MM.1S (cell line): ENCODE measurements around the gene SLC4A3.

ENCODE experiments used
- DNase-seq: peaks from one replicate; pipeline ENCODE4 v3.0.0-alpha.2; 2015
- H2AFZ ChIP-seq: fragments of 300-600 bp; sonication (generic); 2 replicates; pipeline ENCODE4 v1.6.0; 2016; ENCODE audit warnings: antibody characterized with exemption, low read length
- H3F3A ChIP-seq: fragments of 300-600 bp; sonication (generic); 2 replicates; pipeline ENCODE4 v1.6.1; 2016; ENCODE audit warnings: mild to moderate bottlenecking, antibody characterized with exemption, low read length, moderate library complexity, mixed read lengths; ENCODE audit not compliant: insufficient read depth
- H3K27ac ChIP-seq: fragments of 300-600 bp; sonication (generic); 2 replicates; pipeline ENCODE4 v1.5.1; 2016; ENCODE audit warnings: mild to moderate bottlenecking, low read length
- H3K27me3 ChIP-seq: fragments of 300-600 bp; sonication (generic); replicated peaks from 2 replicates; pipeline ENCODE4 v1.6.0; 2016; ENCODE audit warnings: low read length; ENCODE audit not compliant: insufficient read depth
- H3K36me3 ChIP-seq: fragments of 300-600 bp; sonication (generic); replicated peaks from 2 replicates; pipeline ENCODE4 v1.6.1; 2016; ENCODE audit warnings: mild to moderate bottlenecking, low read length, mixed read lengths; ENCODE audit not compliant: insufficient read depth
- H3K4me1 ChIP-seq: fragments of 300-600 bp; sonication (generic); 2 replicates; pipeline ENCODE4 v1.6.1; 2016; ENCODE audit warnings: low read length, mixed read lengths
- H3K4me2 ChIP-seq: fragments of 300-600 bp; sonication (generic); 2 replicates; pipeline ENCODE4 v1.6.0; 2016; ENCODE audit warnings: low read depth, low read length
- H3K4me3 ChIP-seq: fragments of 300-600 bp; sonication (generic); 2 replicates; pipeline ENCODE4 v1.5.1; 2016; ENCODE audit warnings: low read length, mixed read lengths
- H3K79me2 ChIP-seq: fragments of 300-600 bp; sonication (generic); 2 replicates; pipeline ENCODE4 v1.6.1; 2016; ENCODE audit warnings: mixed run types, low read length, mixed read lengths
- H3K9ac ChIP-seq: fragments of 300-600 bp; sonication (generic); 2 replicates; pipeline ENCODE4 v1.6.1; 2016; ENCODE audit warnings: low read length, mixed read lengths
- H3K9me2 ChIP-seq: fragments of 300-600 bp; sonication (generic); replicated peaks from 2 replicates; pipeline ENCODE4 v1.6.1; 2016; ENCODE audit warnings: mild to moderate bottlenecking, low read length, mixed read lengths; ENCODE audit not compliant: insufficient read depth
- H3K9me3 ChIP-seq: fragments of 300-600 bp; sonication (generic); replicated peaks from 2 replicates; pipeline ENCODE4 v1.6.1; 2016; ENCODE audit warnings: mild to moderate bottlenecking, low read length, mixed read lengths; ENCODE audit not compliant: insufficient read depth
- H4K20me1 ChIP-seq: fragments of 300-600 bp; sonication (generic); 2 replicates; pipeline ENCODE4 v1.6.1; 2016; ENCODE audit warnings: mild to moderate bottlenecking, low read length, moderate library complexity, mixed read lengths; ENCODE audit not compliant: insufficient read depth
- CTCF ChIP-seq: fragments of 300-600 bp; sonication (generic); IDR thresholded peaks from 2 replicates; pipeline ENCODE4 v1.5.1; 2016; ENCODE audit warnings: antibody characterized with exemption, low read length, mixed read lengths
- EZH2 ChIP-seq: fragments of 300-600 bp; sonication (generic); optimal IDR thresholded peaks from 2 replicates; pipeline ENCODE3; 2017; ENCODE audit warnings: low read depth, mild to moderate bottlenecking, antibody characterized with exemption, low read length, mixed read lengths
- EZH2phosphoT487 ChIP-seq: fragments of 300-600 bp; sonication (generic); IDR thresholded peaks from 2 replicates; pipeline ENCODE4 v1.6.1; 2018; ENCODE audit warnings: antibody characterized with exemption, low read length

SLC4A3 gene

GRCh38 chr2:219629976-219630695 is 2.7 kb downstream of the SLC4A3 start:
- Histone ChIP-seq H3F3A (no peaks in the 10 kb centered on the region), H3K4me2 (no peak overlapping the region), H3K79me2 (no peaks in the 10 kb centered on the region), H3K27ac (no peak overlapping the region), H3K9me3 (no peaks in the 10 kb centered on the region), H3K4me3 (no peak overlapping the region), H3K9ac (no peak overlapping the region), H3K9me2 (no peaks in the 10 kb centered on the region), H4K20me1 (no peaks in the 10 kb centered on the region), H3K4me1 (no peaks in the 10 kb centered on the region), H3K36me3 (no peaks in the 10 kb centered on the region), H2AFZ (no peak overlapping the region), H3K27me3 (peaks cover 82% of the 10 kb centered on the region)
- TF ChIP-seq EZH2, result no peak
- TF ChIP-seq CTCF, result no peak
- TF ChIP-seq EZH2phosphoT487, result no peak
- no peak for DNase-seq

DNA sequence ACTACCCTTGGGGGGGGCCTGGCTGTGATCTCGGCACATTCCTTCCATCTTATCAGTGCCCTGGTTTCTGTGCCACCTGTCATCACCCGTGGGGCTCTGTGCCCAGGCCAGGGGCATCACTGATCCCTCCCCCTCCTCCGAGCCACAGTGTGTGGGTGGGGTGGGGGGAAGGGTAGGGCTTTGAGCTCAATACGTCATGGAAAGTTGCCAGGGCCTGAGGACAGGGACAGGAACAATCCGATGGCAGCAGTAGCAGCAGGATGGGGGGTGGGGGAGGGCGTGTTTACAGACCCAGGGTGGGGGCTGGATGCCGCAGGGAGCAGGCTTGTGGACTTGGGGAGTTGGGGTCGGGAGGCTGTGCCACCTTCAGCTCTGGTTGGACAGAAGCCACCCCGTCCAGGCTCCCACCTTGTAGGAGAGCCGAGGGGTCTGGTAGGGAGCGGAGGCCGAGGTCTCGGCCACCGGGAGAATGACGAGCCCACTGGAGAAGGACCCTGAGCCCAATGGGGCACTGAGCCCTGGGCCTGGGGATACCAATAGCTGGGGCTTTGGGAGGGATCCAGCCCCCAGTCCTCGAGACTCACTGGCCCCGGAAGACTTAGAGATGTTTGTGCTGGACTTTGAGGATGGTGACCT is 3.5 kb downstream of the SLC4A3 start:
- H3K4me2 ChIP-seq, result no peak overlapping the region
- H3K4me3 ChIP-seq, result no peak overlapping the region
- H3K27me3 ChIP-seq, result peaks cover 90% of the 10 kb centered on the region
- H3K4me1 ChIP-seq, result no peaks in the 10 kb centered on the region
- no peaks in the 10 kb centered on the region for H3K36me3 ChIP-seq
- no peaks in the 10 kb centered on the region for H3K9me2 ChIP-seq
- no peaks in the 10 kb centered on the region for H3K79me2 ChIP-seq
- TF ChIP-seq EZH2 (no peak), EZH2phosphoT487 (no peak), CTCF (no peak)
- H2AFZ ChIP-seq, result no peak overlapping the region
- H3F3A ChIP-seq, result no peaks in the 10 kb centered on the region
- H3K27ac ChIP-seq, result no peak overlapping the region
- no peaks in the 10 kb centered on the region for H4K20me1 ChIP-seq
- no peaks in the 10 kb centered on the region for H3K9me3 ChIP-seq
- no peak overlapping the region for H3K9ac ChIP-seq
- no peak for DNase-seq

GRCh38 chr2:219631406-219631891 is 4.0 kb downstream of the SLC4A3 start:
- no peaks in the 10 kb centered on the region for H3F3A ChIP-seq
- H3K4me3 ChIP-seq, result no peak overlapping the region
- no peak overlapping the region for H3K27ac ChIP-seq
- H3K27me3 ChIP-seq, result peaks cover 91% of the 10 kb centered on the region
- H3K4me2 ChIP-seq, result no peak overlapping the region
- no peaks in the 10 kb centered on the region for H3K36me3 ChIP-seq
- no peak overlapping the region for H3K9ac ChIP-seq
- H3K4me1 ChIP-seq, result no peaks in the 10 kb centered on the region
- no peaks in the 10 kb centered on the region for H3K79me2 ChIP-seq
- no peaks in the 10 kb centered on the region for H4K20me1 ChIP-seq
- no peak overlapping the region for H2AFZ ChIP-seq
- TF ChIP-seq EZH2phosphoT487 (no peak), CTCF (no peak), EZH2 (no peak)
- H3K9me2 ChIP-seq, result no peaks in the 10 kb centered on the region
- H3K9me3 ChIP-seq, result no peaks in the 10 kb centered on the region
- DNase-seq, result no peak
